ENCODE data around the gene ASB6.

ASB6 gene

GRCh38 chr9:129661029-129661428 is 19.1 kb upstream of the ASB6 start:
- H3K36me3 ChIP-seq (ENCODE audit: control insufficient read depth, insufficient read depth, low read length): no peaks in the 10 kb centered on the region
- no CpG with 5 or more reads among the region's 2 CpGs for WGBS (ENCODE audit: extremely low coverage, insufficient coverage, low lambda C conversion rate)

GRCh38 chr9:129656795-129657390 is 14.9 kb upstream of the ASB6 start:
- no CpG with 5 or more reads among the region's 12 CpGs for WGBS (ENCODE audit: extremely low coverage, insufficient coverage, low lambda C conversion rate)
- DNase-seq: no peak

More at GRCh38 chr9:129661029-129661428, 19.1 kb upstream of the ASB6 start:
- Histone ChIP-seq H4K5ac (ENCODE audit: low read length) (no peak overlapping the region), H2AK5ac (ENCODE audit: low read length) (no peak overlapping the region), H3K27me3 (ENCODE audit: insufficient read depth, low read length, poor library complexity) (no peaks in the 10 kb centered on the region), H3K4me2 (ENCODE audit: low read length) (no peak overlapping the region), H4K8ac (ENCODE audit: low read depth, low read length) (no peak overlapping the region), H3K18ac (ENCODE audit: low read length) (no peak overlapping the region), H3K79me1 (ENCODE audit: low read length) (no peaks in the 10 kb centered on the region), H3K9ac (ENCODE audit: low read length) (no peak overlapping the region), H3K79me2 (ENCODE audit: control insufficient read depth, insufficient read depth, low read length) (no peaks in the 10 kb centered on the region), H3K27ac (ENCODE audit: low read depth, low read length) (no peak overlapping the region), H3K56ac (ENCODE audit: low read length) (no peak overlapping the region), H2BK5ac (ENCODE audit: low read length) (no peak overlapping the region), H3K23ac (ENCODE audit: low read length) (no peak overlapping the region), H3K4me3 (ENCODE audit: low read length) (no peak overlapping the region), H3K4me1 (ENCODE audit: control insufficient read depth, low read depth, low read length) (no peaks in the 10 kb centered on the region), H3K4ac (ENCODE audit: low read depth, low read length) (no peak overlapping the region), H2BK15ac (replicated peaks; ENCODE audit: low read depth) (no peak overlapping the region), H2BK120ac (ENCODE audit: low read depth, low read length) (no peak overlapping the region)
- DNase-seq: no peak

DNA sequence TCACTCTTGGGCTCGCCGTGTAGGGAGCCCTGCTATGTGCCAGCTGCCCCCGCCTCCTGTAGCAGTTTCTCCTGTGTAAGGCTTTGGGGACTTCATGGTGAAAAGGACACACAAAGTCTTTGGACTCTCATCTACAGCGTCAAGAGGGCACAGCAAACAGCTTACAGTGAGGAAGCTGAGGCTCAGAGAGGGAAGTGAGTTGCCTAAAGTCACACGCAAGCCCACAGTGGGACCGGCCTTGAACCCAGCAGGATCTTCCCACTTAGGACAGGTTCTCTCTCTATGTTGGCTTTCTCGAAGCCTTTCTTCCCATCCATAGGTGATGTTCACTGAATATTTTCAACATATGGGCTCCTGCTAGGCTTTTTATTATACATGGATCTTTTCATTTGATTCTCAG is 13.7 kb upstream of the ASB6 start:
- H3K4me1 ChIP-seq (ENCODE audit: control insufficient read depth, low read depth, low read length): no peaks in the 10 kb centered on the region
- H3K4me3 ChIP-seq (ENCODE audit: low read length): no peak overlapping the region
- no CpG with 5 or more reads among the region's 7 CpGs for WGBS (ENCODE audit: extremely low coverage, insufficient coverage, low lambda C conversion rate)

More at GRCh38 chr9:129656795-129657390, 14.9 kb upstream of the ASB6 start:
- Histone ChIP-seq H3K4me1 (ENCODE audit: control insufficient read depth, low read depth, low read length) (no peaks in the 10 kb centered on the region), H3K79me1 (ENCODE audit: low read length) (no peaks in the 10 kb centered on the region), H4K5ac (ENCODE audit: low read length) (no peak overlapping the region), H4K8ac (ENCODE audit: low read depth, low read length) (no peak overlapping the region), H3K27me3 (ENCODE audit: insufficient read depth, low read length, poor library complexity) (no peaks in the 10 kb centered on the region), H2BK15ac (replicated peaks; ENCODE audit: low read depth) (no peak overlapping the region), H3K79me2 (ENCODE audit: control insufficient read depth, insufficient read depth, low read length) (no peaks in the 10 kb centered on the region), H3K27ac (ENCODE audit: low read depth, low read length) (no peak overlapping the region), H3K56ac (ENCODE audit: low read length) (no peak overlapping the region), H2BK120ac (ENCODE audit: low read depth, low read length) (no peak overlapping the region), H3K23ac (ENCODE audit: low read length) (no peak overlapping the region), H3K9ac (ENCODE audit: low read length) (no peak overlapping the region), H3K4me3 (ENCODE audit: low read length) (no peak overlapping the region), H3K4ac (ENCODE audit: low read depth, low read length) (no peak overlapping the region), H2AK5ac (ENCODE audit: low read length) (no peak overlapping the region), H3K36me3 (ENCODE audit: control insufficient read depth, insufficient read depth, low read length) (no peaks in the 10 kb centered on the region), H3K4me2 (ENCODE audit: low read length) (no peak overlapping the region), H2BK5ac (ENCODE audit: low read length) (no peak overlapping the region), H3K18ac (ENCODE audit: low read length) (no peak overlapping the region)

DNA sequence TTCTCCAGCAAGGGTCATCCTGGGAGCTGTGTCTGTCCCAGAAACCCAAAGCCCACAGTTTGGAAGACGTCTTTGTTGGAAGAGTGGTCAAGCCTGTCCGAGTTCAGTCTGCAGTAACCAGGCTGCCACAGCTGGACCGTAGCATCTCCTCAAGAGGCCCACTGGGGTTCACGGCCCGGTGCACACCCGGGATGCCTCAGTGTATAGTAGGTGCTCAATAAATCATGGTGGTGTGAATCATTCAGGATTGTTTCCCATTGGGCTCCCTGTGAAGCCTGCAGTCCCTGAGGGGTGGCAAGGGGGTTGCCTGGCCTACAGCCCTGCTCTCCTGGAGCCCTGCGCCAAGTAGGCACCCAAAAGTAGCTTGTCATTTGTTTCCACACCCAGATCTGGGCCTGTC is 13.2 kb upstream of the ASB6 start:
- H3K9ac ChIP-seq (ENCODE audit: low read length): no peak overlapping the region

More for the DNA sequence above, 13.7 kb upstream of the ASB6 start:
- Histone ChIP-seq H3K4me2 (ENCODE audit: low read length) (no peak overlapping the region), H3K4ac (ENCODE audit: low read depth, low read length) (no peak overlapping the region), H2BK15ac (replicated peaks; ENCODE audit: low read depth) (no peak overlapping the region), H4K5ac (ENCODE audit: low read length) (no peak overlapping the region), H3K79me2 (ENCODE audit: control insufficient read depth, insufficient read depth, low read length) (no peaks in the 10 kb centered on the region), H2BK120ac (ENCODE audit: low read depth, low read length) (no peak overlapping the region), H3K36me3 (ENCODE audit: control insufficient read depth, insufficient read depth, low read length) (no peaks in the 10 kb centered on the region), H3K56ac (ENCODE audit: low read length) (no peak overlapping the region), H3K9ac (ENCODE audit: low read length) (no peak overlapping the region), H4K8ac (ENCODE audit: low read depth, low read length) (no peak overlapping the region), H3K79me1 (ENCODE audit: low read length) (no peaks in the 10 kb centered on the region), H3K27ac (ENCODE audit: low read depth, low read length) (no peak overlapping the region), H2AK5ac (ENCODE audit: low read length) (no peak overlapping the region), H3K27me3 (ENCODE audit: insufficient read depth, low read length, poor library complexity) (no peaks in the 10 kb centered on the region), H3K18ac (ENCODE audit: low read length) (no peak overlapping the region), H3K23ac (ENCODE audit: low read length) (no peak overlapping the region), H2BK5ac (ENCODE audit: low read length) (no peak overlapping the region)
- no peak for DNase-seq

GRCh38 chr9:129654554-129655040 is 12.6 kb upstream of the ASB6 start:
- Histone ChIP-seq H3K18ac (ENCODE audit: low read length) (no peak overlapping the region), H3K23ac (ENCODE audit: low read length) (no peak overlapping the region), H2BK5ac (ENCODE audit: low read length) (no peak overlapping the region), H3K79me1 (ENCODE audit: low read length) (no peaks in the 10 kb centered on the region), H3K4me3 (ENCODE audit: low read length) (no peak overlapping the region), H3K9ac (ENCODE audit: low read length) (no peak overlapping the region), H2BK15ac (replicated peaks; ENCODE audit: low read depth) (no peak overlapping the region), H3K56ac (ENCODE audit: low read length) (no peak overlapping the region), H2BK120ac (ENCODE audit: low read depth, low read length) (no peak overlapping the region), H3K27me3 (ENCODE audit: insufficient read depth, low read length, poor library complexity) (no peaks in the 10 kb centered on the region), H3K4me2 (ENCODE audit: low read length) (no peak overlapping the region), H3K27ac (ENCODE audit: low read depth, low read length) (no peak overlapping the region), H4K8ac (ENCODE audit: low read depth, low read length) (no peak overlapping the region), H4K5ac (ENCODE audit: low read length) (no peak overlapping the region), H3K79me2 (ENCODE audit: control insufficient read depth, insufficient read depth, low read length) (no peaks in the 10 kb centered on the region), H2AK5ac (ENCODE audit: low read length) (no peak overlapping the region), H3K36me3 (ENCODE audit: control insufficient read depth, insufficient read depth, low read length) (no peaks in the 10 kb centered on the region), H3K4me1 (ENCODE audit: control insufficient read depth, low read depth, low read length) (no peaks in the 10 kb centered on the region), H3K4ac (ENCODE audit: low read depth, low read length) (no peak overlapping the region)
- no CpG with 5 or more reads among the region's 20 CpGs for WGBS (ENCODE audit: extremely low coverage, insufficient coverage, low lambda C conversion rate)
- DNase-seq: no peak

More for the DNA sequence above, 13.2 kb upstream of the ASB6 start:
- Histone ChIP-seq H3K18ac (ENCODE audit: low read length) (no peak overlapping the region), H3K4me3 (ENCODE audit: low read length) (no peak overlapping the region), H2BK120ac (ENCODE audit: low read depth, low read length) (no peak overlapping the region), H3K36me3 (ENCODE audit: control insufficient read depth, insufficient read depth, low read length) (no peaks in the 10 kb centered on the region), H3K79me2 (ENCODE audit: control insufficient read depth, insufficient read depth, low read length) (no peaks in the 10 kb centered on the region), H3K79me1 (ENCODE audit: low read length) (no peaks in the 10 kb centered on the region), H2BK15ac (replicated peaks; ENCODE audit: low read depth) (no peak overlapping the region), H2BK5ac (ENCODE audit: low read length) (no peak overlapping the region), H2AK5ac (ENCODE audit: low read length) (no peak overlapping the region), H3K56ac (ENCODE audit: low read length) (no peak overlapping the region), H3K4ac (ENCODE audit: low read depth, low read length) (no peak overlapping the region), H3K27me3 (ENCODE audit: insufficient read depth, low read length, poor library complexity) (no peaks in the 10 kb centered on the region), H3K4me2 (ENCODE audit: low read length) (no peak overlapping the region), H4K5ac (ENCODE audit: low read length) (no peak overlapping the region), H4K8ac (ENCODE audit: low read depth, low read length) (no peak overlapping the region), H3K27ac (ENCODE audit: low read depth, low read length) (no peak overlapping the region), H3K23ac (ENCODE audit: low read length) (no peak overlapping the region), H3K4me1 (ENCODE audit: control insufficient read depth, low read depth, low read length) (no peaks in the 10 kb centered on the region)
- no peak for DNase-seq
- no CpG with 5 or more reads among the region's 7 CpGs for WGBS (ENCODE audit: extremely low coverage, insufficient coverage, low lambda C conversion rate)

Measured in mesendoderm (in vitro differentiated cells).